ENCODE measurements around the gene PCDHB10.
A peak's percentile ranks its signal among the peaks of the same experiment; 100 is the strongest.

DNA sequence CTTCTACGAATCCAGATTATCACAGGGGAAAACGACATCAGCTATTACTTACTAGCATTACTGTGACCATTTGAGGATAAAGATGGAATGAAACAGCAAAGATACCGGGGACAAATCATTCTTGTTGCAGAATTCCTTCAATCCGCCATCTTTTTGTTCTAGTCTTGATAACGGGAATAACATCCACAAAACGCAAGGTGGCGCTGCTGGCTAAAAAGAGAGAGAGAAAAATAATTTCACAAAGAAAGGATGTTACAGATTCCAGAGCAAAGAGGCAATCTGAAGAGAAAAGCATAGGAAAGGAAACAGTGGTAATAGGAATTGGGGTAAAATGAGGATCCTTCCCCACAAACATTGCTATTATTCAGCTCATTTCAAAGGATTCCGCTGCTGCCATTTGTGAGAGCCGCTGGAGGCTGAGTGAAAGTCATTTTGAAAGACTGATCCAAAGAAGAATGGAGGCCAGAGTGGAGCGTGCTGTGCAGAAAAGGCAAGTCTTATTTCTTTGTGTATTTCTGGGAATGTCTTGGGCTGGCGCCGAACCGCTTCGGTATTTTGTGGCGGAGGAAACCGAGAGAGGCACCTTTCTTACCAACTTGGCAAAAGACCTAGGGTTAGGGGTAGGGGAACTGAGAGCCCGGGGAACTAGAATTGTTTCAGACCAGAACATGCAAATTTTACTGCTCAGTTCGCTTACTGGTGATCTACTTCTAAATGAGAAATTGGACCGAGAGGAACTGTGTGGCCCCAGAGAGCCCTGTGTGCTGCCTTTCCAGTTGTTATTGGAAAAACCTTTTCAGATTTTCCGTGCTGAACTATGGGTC is 19.6 kb upstream of the PCDHB10 start, which contains the start of gene PCDHB7:
- TF ChIP-seq, protein P1, sequence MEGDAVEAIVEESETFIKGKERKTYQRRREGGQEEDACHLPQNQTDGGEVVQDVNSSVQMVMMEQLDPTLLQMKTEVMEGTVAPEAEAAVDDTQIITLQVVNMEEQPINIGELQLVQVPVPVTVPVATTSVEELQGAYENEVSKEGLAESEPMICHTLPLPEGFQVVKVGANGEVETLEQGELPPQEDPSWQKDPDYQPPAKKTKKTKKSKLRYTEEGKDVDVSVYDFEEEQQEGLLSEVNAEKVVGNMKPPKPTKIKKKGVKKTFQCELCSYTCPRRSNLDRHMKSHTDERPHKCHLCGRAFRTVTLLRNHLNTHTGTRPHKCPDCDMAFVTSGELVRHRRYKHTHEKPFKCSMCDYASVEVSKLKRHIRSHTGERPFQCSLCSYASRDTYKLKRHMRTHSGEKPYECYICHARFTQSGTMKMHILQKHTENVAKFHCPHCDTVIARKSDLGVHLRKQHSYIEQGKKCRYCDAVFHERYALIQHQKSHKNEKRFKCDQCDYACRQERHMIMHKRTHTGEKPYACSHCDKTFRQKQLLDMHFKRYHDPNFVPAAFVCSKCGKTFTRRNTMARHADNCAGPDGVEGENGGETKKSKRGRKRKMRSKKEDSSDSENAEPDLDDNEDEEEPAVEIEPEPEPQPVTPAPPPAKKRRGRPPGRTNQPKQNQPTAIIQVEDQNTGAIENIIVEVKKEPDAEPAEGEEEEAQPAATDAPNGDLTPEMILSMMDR (IDR thresholded peaks at IDR 0.05 in 2 of 3, conservative IDR thresholded peaks at IDR 0.05 in 1 of 3; ENCODE audit: borderline replicate concordance in 1 of 3, insufficient read depth in 1 of 3, low read depth in 2 of 3, low read length in 2 of 3) = peak; percentile 40 to 71 (median 54); a peak in 5 of 6 replicates
- TF ChIP-seq POLR2A (IDR thresholded peaks at IDR 0.05; ENCODE audit: borderline replicate concordance, extremely low read depth, insufficient read depth, insufficient read length) = no peak
- TF ChIP-seq POLR2AphosphoS5 (IDR thresholded peaks at IDR 0.05; ENCODE audit: low read depth, low read length) = no peak
- TF ChIP-seq, protein P2, sequence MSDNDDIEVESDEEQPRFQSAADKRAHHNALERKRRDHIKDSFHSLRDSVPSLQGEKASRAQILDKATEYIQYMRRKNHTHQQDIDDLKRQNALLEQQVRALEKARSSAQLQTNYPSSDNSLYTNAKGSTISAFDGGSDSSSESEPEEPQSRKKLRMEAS (IDR thresholded peaks at IDR 0.05) = no peak
- TF ChIP-seq ZNF274 (IDR thresholded peaks at IDR 0.05; ENCODE audit: low read depth, low read length) = no peak
- TF ChIP-seq, protein P3, sequence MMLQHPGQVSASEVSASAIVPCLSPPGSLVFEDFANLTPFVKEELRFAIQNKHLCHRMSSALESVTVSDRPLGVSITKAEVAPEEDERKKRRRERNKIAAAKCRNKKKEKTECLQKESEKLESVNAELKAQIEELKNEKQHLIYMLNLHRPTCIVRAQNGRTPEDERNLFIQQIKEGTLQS (IDR thresholded peaks at IDR 0.05) = no peak
- TF ChIP-seq JUND (IDR thresholded peaks at IDR 0.05) = no peak
- TF ChIP-seq SP1 (IDR thresholded peaks at IDR 0.05; ENCODE audit: low read depth) = no peak
- no peak for TF ChIP-seq EZH2 (IDR thresholded peaks at IDR 0.05)

Measured in HCT116 (cell line).